ENCODE data around the gene CDADC1. TPM values are rescaled to one million over a fixed set of nuclear protein-coding genes. Genes with fewer than 3 reads are reported as not detected.
"Not testable (repeated sequence)": the region's sequence is repeated elsewhere in the genome, so short reads cannot be mapped to it uniquely, and the experiment has no call there.

Gene CDADC1
- total RNA-seq, 1 donor from 2014 or later, result 5.4 TPM

- no peak for DNase-seq
Measured at GRCh38 chr13:49238621-49239020, 9.1 kb upstream of the CDADC1 start.

DNA sequence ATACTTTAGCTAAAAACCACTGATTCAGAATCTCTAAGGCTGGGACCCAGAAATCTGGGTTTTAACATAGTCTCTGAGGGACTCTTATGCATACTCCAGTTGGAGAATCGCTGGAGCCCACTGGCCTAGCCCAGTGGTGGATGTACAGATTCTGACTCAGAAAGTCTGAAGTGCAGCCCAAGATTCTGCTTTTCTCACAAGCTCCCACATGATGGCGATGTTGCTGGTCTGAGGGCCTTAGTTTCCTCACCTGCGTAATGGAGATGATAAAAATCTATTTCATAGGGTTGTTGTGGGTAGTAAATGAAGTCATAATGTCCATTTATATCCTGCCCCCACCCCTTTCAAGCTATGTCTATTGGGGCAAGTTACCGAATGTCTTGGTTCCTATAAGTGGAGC, 7.7 kb upstream of the CDADC1 start:
- DNase-seq, result no peak

GRCh38 chr13:49241296-49241695, 6.4 kb upstream of the CDADC1 start:
- no peak for DNase-seq

DNA sequence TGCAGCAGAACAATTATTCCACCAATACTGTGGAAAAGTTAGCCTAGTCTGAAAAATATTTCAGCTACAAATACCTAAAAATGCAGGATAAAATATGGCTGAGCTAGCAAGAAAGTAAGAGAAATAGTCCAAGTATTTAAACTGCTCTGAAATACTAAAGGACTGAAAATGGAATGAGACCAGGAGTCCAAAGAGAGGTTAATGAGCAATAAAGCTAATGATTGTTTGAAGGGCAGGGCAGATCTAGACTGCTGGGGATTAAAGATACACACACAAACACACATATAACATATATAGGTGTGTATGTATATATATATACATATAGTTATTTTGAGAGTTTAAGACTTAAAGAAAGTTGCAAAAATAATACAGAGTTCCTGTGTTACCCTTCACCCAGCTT, 2.6 kb upstream of the CDADC1 start:
- DNase-seq, result no peak

GRCh38 chr13:49246850-49247642, 679 bp upstream of the CDADC1 start:
- peak; percentile 47 for DNase-seq

GRCh38 chr13:49248622-49249002, 887 bp downstream of the CDADC1 start:
- no peak for DNase-seq

GRCh38 chr13:49251326-49251725, 3.6 kb downstream of the CDADC1 start:
- no peak for DNase-seq

DNA sequence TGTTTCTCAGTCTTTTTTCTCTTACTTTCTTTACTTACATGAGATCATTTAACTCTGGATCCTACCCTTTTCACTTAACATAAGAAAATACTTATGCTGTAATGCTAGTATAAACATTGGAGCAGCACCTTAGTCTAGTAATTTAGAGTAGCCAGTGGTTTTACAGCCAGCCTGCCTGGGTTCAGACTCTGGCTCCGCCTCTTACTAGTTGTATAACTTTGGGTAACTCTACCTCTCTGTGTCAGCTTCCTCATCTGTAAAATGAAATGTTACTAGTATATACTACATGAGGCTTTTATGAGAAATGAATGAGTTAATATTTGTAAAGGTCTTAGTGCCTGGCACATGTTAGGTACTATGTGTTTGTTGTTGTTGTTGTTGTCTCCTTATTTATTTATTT, 5.6 kb downstream of the CDADC1 start:
- DNase-seq, result no peak

- no peak for DNase-seq
Measured at GRCh38 chr13:49254007-49254406, 6.3 kb downstream of the CDADC1 start.

GRCh38 chr13:49256841-49257240, 9.1 kb downstream of the CDADC1 start:
- no peak for DNase-seq

GRCh38 chr13:49258089-49258796, 10.5 kb downstream of the CDADC1 start:
- no peak for DNase-seq

GRCh38 chr13:49259586-49259985, 11.9 kb downstream of the CDADC1 start:
- DNase-seq, result no peak

GRCh38 chr13:49262634-49263033, 14.9 kb downstream of the CDADC1 start:
- DNase-seq, result no peak

DNA sequence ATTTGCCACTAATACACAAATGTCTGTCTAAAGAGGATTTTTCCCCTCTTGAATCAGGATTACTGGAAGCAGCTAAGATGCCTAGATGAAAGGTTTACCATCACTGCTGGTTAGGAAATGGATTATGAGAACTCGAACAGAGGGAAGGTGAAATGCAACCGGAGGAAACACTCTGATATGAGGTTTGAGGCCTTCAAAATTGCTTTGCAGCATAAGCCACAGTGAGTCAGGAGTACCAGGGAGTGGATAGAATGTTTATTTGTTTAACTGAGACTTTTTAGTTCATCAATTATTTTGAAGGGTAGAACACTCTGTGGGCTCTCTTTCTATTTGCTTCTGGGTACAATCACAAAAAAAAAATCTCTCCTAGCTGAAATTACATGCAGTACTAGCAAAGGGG, 18.1 kb downstream of the CDADC1 start:
- DNase-seq, result no peak

DNA sequence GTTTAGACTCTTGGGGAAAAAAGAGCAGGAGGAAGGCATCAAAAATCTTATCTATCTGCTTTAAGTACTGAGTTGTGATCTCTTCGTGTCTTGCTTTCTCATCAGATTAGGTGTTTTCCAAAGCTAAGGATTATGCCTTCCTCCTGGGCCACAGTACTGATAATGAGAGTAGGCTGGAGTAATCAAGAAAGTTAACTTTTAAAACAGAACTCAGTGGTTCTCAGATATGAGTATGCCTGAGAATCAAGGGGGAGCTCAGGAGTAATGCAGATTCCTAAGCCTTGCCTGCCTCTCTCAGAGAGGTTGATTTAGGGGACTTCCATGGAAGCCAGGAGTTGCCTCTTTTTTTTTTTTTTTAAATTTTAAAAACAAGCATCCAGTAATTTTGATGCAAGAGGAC, 23.5 kb downstream of the CDADC1 start:
- no peak for DNase-seq

GRCh38 chr13:49272296-49272695, 24.6 kb downstream of the CDADC1 start:
- DNase-seq, result no peak

- no peak for DNase-seq
Measured at GRCh38 chr13:49278211-49278610, 30.5 kb downstream of the CDADC1 start.

- no peak for DNase-seq
Measured at GRCh38 chr13:49279112-49279511, 31.4 kb downstream of the CDADC1 start.

DNA sequence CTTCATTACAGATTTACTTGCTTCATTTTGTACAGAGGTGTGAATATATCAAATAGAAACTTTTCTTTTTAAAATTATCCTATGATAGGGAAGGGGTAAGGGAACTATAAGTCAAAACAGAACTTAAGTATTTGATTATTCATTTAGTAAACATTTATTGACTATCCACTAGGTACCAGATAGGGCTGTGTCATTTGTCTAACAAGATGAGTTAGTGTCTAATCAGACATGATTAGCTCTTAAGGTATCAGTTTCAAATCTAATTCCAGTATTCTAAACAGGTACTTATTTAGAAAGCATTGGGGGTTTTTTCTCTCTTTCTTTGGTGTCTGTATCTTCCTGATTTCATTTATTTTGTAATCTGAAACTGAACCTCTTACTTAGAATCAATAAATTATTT, 32.2 kb downstream of the CDADC1 start:
- no peak for DNase-seq

- DNase-seq, result no peak
Measured at GRCh38 chr13:49287995-49288394, 40.3 kb downstream of the CDADC1 start.

- no peak for DNase-seq
Measured at GRCh38 chr13:49288458-49288857, 40.7 kb downstream of the CDADC1 start.

DNA sequence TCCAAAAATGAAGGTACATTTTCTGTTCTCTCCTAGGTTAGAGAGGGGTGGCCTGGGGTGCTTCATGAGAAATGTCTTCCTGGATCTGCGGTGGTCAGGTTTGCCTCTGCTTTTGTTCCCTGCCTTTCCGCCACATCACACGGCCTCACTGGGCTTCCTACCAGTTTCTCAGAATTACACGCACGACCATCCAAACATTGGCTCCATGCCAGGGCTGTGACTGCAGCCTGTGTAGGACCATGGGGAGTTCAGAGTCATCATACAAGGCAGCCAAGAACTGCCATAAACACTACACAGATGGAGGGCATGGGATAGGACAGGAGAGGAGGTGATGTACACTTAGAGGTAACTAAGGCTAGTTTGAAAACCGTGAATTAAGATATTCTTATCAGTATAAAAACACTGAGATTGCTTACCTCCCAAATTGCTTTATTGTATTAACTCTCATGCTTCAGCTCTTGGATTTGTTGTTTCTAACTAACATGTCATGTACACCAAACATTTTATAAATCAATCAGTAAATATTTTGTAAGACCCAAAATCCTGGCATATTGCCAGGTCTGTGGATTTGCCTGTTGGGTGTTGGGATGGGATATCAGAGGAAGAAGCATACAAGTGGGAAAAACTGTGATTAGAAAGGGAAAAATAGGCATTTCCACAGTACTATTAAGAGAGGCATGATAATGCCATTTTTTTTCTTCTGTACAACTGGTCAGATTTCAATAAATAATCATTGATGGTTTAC, 45.2 kb downstream of the CDADC1 start:
- peak; percentile 17 for DNase-seq

DNA sequence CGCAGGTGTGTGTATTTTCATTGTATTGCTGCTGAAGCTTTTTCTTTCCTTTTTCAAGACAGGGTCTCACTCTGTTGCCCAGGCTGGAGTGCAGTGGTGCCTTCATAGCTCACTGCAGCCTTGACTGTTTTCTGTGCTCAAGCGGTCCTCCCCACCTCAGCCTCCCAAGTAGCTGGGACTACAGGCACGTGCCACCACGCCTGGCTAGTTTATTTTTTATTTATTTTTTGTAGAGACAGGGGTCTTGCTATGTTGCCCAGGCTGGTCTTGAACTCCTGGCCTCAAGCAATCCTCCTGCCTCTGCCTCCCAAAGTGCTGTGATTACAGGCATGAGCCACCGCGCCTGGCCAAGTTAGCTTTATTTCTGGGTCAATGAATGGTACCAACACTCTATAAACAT, 47.0 kb downstream of the CDADC1 start:
- not testable (repeated sequence) for DNase-seq

All from skin of body (tissue), 2 donors.